Fibroblast of villous mesenchyme (primary cell): ENCODE measurements around the gene CRYGA. TPM values are rescaled to one million over a fixed set of nuclear protein-coding genes. Genes with fewer than 3 reads are reported as not detected.

Experiments
- DNase-seq: peaks from one replicate; pipeline ENCODE4 v3.0.0-alpha.2; 2010; ENCODE audit warnings: low read depth
- H3K4me3 ChIP-seq: 2 replicates; pipeline ENCODE4 v1.5.1; 2011; ENCODE audit warnings: low read depth, mild to moderate bottlenecking, low read length
- CTCF ChIP-seq: IDR thresholded peaks from 2 replicates; pipeline ENCODE4 v1.5.1; 2012; ENCODE audit warnings: low read depth, mild to moderate bottlenecking, low read length; ENCODE audit not compliant: insufficient read depth
- total RNA-seq: library from RNA; depleted of rRNA; stranded (reverse); fragments of >200 nt; gene quantifications from 2 replicates; pipeline ENCODE4 v1.2.3, GENCODE V29; 2012

Gene CRYGA
- total RNA-seq, 1 donor, result not detected

GRCh38 chr2:208192611-208193236 lies 29.3 kb upstream of the CRYGA start:
- no peak for TF ChIP-seq CTCF
- H3K4me3 ChIP-seq, result no peak overlapping the region
- DNase-seq, result no peak

- H3K4me3 ChIP-seq, result no peak within 1 kb of the TSS
- no peak for DNase-seq
- TF ChIP-seq CTCF, result no peak
Measured at GRCh38 chr2:208189810-208190503, 26.6 kb upstream of the CRYGA start, which contains the start of gene C2orf80. C2orf80 (minus strand) TSS chr2:208190030; CDS start chr2:208186986, 3,044 bp downstream.

GRCh38 chr2:208189069-208189809 lies 25.9 kb upstream of the CRYGA start:
- no peak for TF ChIP-seq CTCF
- H3K4me3 ChIP-seq, result no peak overlapping the region
- DNase-seq, result no peak

- TF ChIP-seq CTCF, result no peak
- no peak overlapping the region for H3K4me3 ChIP-seq
- DNase-seq, result no peak
Measured at GRCh38 chr2:208186893-208187292, 23.5 kb upstream of the CRYGA start.

DNA sequence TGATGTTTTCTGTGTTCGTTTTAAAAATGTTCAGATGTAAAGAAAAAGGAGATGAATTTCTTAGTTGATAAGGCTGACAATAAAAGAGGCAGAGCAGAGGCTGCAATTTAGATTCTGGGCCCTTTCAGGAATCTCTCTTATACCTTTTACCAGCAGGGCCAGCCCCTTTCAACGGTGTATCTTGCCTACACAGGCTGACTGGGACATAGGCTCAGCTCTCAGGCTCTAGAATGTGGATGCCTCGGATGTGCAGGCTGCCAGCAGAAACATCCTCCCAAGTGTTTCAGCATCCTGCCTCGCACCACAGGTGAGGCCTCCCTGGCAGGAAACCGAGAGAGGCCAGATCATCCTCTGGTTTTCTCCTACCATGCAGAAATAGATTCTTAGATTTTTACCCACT lies 23.1 kb upstream of the CRYGA start:
- DNase-seq, result no peak
- no peak for TF ChIP-seq CTCF
- no peak overlapping the region for H3K4me3 ChIP-seq

- H3K4me3 ChIP-seq, result no peak overlapping the region
- no peak for DNase-seq
- TF ChIP-seq CTCF, result no peak
Measured at GRCh38 chr2:208183972-208184705, 20.8 kb upstream of the CRYGA start.
